ENCODE data around the gene ERFE.

ERFE gene

GRCh38 chr2:238155051-238155760 is 3.6 kb upstream of the ERFE start:
- DNase-seq (ENCODE audit: low read depth, low spot score) = no peak

GRCh38 chr2:238155761-238156694 is 2.7 kb upstream of the ERFE start:
- DNase-seq (ENCODE audit: low read depth, low spot score) = no peak

GRCh38 chr2:238157506-238158017 is 1.2 kb upstream of the ERFE start:
- DNase-seq (ENCODE audit: low read depth, low spot score) = no peak

GRCh38 chr2:238158018-238158508 is 707 bp upstream of the ERFE start:
- no peak for DNase-seq (ENCODE audit: low read depth, low spot score)

- DNase-seq (ENCODE audit: low read depth, low spot score) = no peak
Measured at GRCh38 chr2:238159071-238159539, 335 bp downstream of the ERFE start.

GRCh38 chr2:238159661-238160205 is 963 bp downstream of the ERFE start:
- DNase-seq (ENCODE audit: low read depth, low spot score) = no peak

GRCh38 chr2:238160206-238161129 is 1.7 kb downstream of the ERFE start:
- DNase-seq (ENCODE audit: low read depth, low spot score) = no peak

- DNase-seq (ENCODE audit: low read depth, low spot score) = no peak
Measured at GRCh38 chr2:238161291-238162051, 2.7 kb downstream of the ERFE start.

GRCh38 chr2:238162251-238162845 is 3.6 kb downstream of the ERFE start:
- no peak for DNase-seq (ENCODE audit: low read depth, low spot score)

GRCh38 chr2:238162846-238163441 is 4.2 kb downstream of the ERFE start:
- no peak for DNase-seq (ENCODE audit: low read depth, low spot score)

- DNase-seq (ENCODE audit: low read depth, low spot score) = no peak
Measured at GRCh38 chr2:238163481-238164198, 4.9 kb downstream of the ERFE start.

GRCh38 chr2:238164906-238165287 is 6.1 kb downstream of the ERFE start:
- DNase-seq (ENCODE audit: low read depth, low spot score) = no peak

- DNase-seq (ENCODE audit: low read depth, low spot score) = no peak
Measured at GRCh38 chr2:238165288-238165921, 6.6 kb downstream of the ERFE start.

- DNase-seq (ENCODE audit: low read depth, low spot score) = no peak
Measured at GRCh38 chr2:238166391-238167343, 7.9 kb downstream of the ERFE start.

- no peak for DNase-seq (ENCODE audit: low read depth, low spot score)
Measured at GRCh38 chr2:238167344-238167715, 8.6 kb downstream of the ERFE start.

GRCh38 chr2:238167761-238168160 is 9.0 kb downstream of the ERFE start:
- no peak for DNase-seq (ENCODE audit: low read depth, low spot score)
